ENCODE measurements around the gene MAN1A2. TPM values are rescaled to one million over a fixed set of nuclear protein-coding genes. Genes with fewer than 3 reads are reported as not detected.

MAN1A2 gene
- total RNA-seq, 1 donor from 2014 or later: 39.4 TPM

GRCh38 chr1:117416004-117416403 is 48.8 kb downstream of the MAN1A2 start:
- Mint-ChIP-seq H3K4me3 (no peak overlapping the region), H3K36me3 (ENCODE audit: low read depth) (peaks cover 11% of the 10 kb centered on the region), H3K27me3 (ENCODE audit: low read depth) (no peaks in the 10 kb centered on the region), H3K9me3 (no peaks in the 10 kb centered on the region), H3K27ac (ENCODE audit: unreplicated experiment) (no peak overlapping the region), H3K4me1 (no peaks in the 10 kb centered on the region)
- no peak for TF ChIP-seq CTCF (conservative IDR thresholded peaks at IDR 0.05)
- DNase-seq (ENCODE audit: low read depth, low spot score): no peak

- H3K27me3 Mint-ChIP-seq (ENCODE audit: low read depth): no peaks in the 10 kb centered on the region
- no peak for TF ChIP-seq CTCF (conservative IDR thresholded peaks at IDR 0.05)
- DNase-seq (ENCODE audit: low read depth, low spot score): no peak
- H3K4me1 Mint-ChIP-seq: no peaks in the 10 kb centered on the region
- H3K9me3 Mint-ChIP-seq: no peaks in the 10 kb centered on the region
- no peak overlapping the region for H3K27ac Mint-ChIP-seq (ENCODE audit: unreplicated experiment)
- peaks cover 11% of the 10 kb centered on the region for H3K36me3 Mint-ChIP-seq (ENCODE audit: low read depth)
- H3K4me3 Mint-ChIP-seq: no peak overlapping the region
These were observed 49.4 kb downstream of the MAN1A2 start for GRCh38 chr1:117416546-117417125.

GRCh38 chr1:117425050-117425734 is 57.9 kb downstream of the MAN1A2 start:
- Mint-ChIP-seq H3K36me3 (ENCODE audit: low read depth) (peaks cover 36% of the 10 kb centered on the region), H3K27ac (ENCODE audit: unreplicated experiment) (no peak overlapping the region), H3K4me3 (no peak overlapping the region), H3K27me3 (ENCODE audit: low read depth) (no peaks in the 10 kb centered on the region), H3K4me1 (no peaks in the 10 kb centered on the region), H3K9me3 (peaks cover 14% of the 10 kb centered on the region)
- no peak for DNase-seq (ENCODE audit: low read depth, low spot score)
- TF ChIP-seq CTCF (conservative IDR thresholded peaks at IDR 0.05): no peak

- H3K4me3 Mint-ChIP-seq: no peak overlapping the region
These were observed 60.0 kb downstream of the MAN1A2 start for GRCh38 chr1:117427297-117427696.

GRCh38 chr1:117433943-117434342 is 66.7 kb downstream of the MAN1A2 start:
- no peak for TF ChIP-seq CTCF (conservative IDR thresholded peaks at IDR 0.05)
- no peaks in the 10 kb centered on the region for H3K9me3 Mint-ChIP-seq
- H3K27ac Mint-ChIP-seq (ENCODE audit: unreplicated experiment): no peak overlapping the region
- H3K36me3 Mint-ChIP-seq (ENCODE audit: low read depth): no peaks in the 10 kb centered on the region
- no peaks in the 10 kb centered on the region for H3K4me1 Mint-ChIP-seq
- H3K27me3 Mint-ChIP-seq (ENCODE audit: low read depth): no peaks in the 10 kb centered on the region
- H3K4me3 Mint-ChIP-seq: no peak overlapping the region
- no peak for DNase-seq (ENCODE audit: low read depth, low spot score)

More at GRCh38 chr1:117427297-117427696, 60.0 kb downstream of the MAN1A2 start:
- no peak for TF ChIP-seq CTCF (conservative IDR thresholded peaks at IDR 0.05)
- Mint-ChIP-seq H3K36me3 (ENCODE audit: low read depth) (peaks cover 34% of the 10 kb centered on the region), H3K27ac (ENCODE audit: unreplicated experiment) (no peak overlapping the region), H3K4me1 (no peaks in the 10 kb centered on the region), H3K9me3 (peaks cover 14% of the 10 kb centered on the region), H3K27me3 (ENCODE audit: low read depth) (no peaks in the 10 kb centered on the region)
- DNase-seq (ENCODE audit: low read depth, low spot score): no peak

Data from neural crest cell (in vitro differentiated cells).